ENCODE results near the gene ERICH3. TPM values are rescaled to one million over a fixed set of nuclear protein-coding genes. Genes with fewer than 3 reads are reported as not detected.

The ERICH3 gene
- total and polyA plus RNA-seq, 4 donors: 3.0 to 20.7 (median 11.2) TPM

DNA sequence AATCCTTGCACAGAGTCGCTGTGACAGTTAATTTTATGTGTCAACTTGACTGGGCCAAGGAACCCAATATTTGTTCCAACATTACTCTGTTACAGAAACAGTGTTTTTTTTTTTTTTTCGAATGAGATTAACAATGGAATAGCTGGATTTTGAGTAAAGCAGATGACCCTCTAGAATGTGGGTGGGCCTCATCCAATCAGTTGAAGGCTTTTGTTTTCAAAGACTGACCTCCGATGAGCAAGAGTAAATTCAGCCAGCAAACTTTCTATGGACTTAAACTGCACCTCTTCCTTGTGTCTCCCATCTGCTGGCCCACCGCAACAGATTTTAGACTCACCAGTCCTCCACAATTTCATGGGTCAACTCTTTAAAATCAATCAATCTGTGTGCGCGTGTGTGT, 42.2 kb upstream of the ERICH3 start:
- H3K27ac ChIP-seq (ENCODE audit: low read depth in 1 of 2, low read length in 1 of 2): no peak overlapping the region
- ATAC-seq (ENCODE audit: insufficient read depth, low FRiP score) (no peak), DNase-seq (no peak)
- peaks cover 16 to 26% (median 18%) of the 10 kb centered on the region in 4 donors for H3K36me3 ChIP-seq (ENCODE audit: control insufficient read depth in 4 of 4, insufficient read depth in 4 of 4, low read length in 4 of 4)
- TF ChIP-seq, protein P1, sequence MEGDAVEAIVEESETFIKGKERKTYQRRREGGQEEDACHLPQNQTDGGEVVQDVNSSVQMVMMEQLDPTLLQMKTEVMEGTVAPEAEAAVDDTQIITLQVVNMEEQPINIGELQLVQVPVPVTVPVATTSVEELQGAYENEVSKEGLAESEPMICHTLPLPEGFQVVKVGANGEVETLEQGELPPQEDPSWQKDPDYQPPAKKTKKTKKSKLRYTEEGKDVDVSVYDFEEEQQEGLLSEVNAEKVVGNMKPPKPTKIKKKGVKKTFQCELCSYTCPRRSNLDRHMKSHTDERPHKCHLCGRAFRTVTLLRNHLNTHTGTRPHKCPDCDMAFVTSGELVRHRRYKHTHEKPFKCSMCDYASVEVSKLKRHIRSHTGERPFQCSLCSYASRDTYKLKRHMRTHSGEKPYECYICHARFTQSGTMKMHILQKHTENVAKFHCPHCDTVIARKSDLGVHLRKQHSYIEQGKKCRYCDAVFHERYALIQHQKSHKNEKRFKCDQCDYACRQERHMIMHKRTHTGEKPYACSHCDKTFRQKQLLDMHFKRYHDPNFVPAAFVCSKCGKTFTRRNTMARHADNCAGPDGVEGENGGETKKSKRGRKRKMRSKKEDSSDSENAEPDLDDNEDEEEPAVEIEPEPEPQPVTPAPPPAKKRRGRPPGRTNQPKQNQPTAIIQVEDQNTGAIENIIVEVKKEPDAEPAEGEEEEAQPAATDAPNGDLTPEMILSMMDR (IDR thresholded peaks at IDR 0.05; ENCODE audit: control extremely low read depth, extremely low read depth): no peak
- no peak overlapping the region for H3K4me3 ChIP-seq
- H3K27me3 ChIP-seq (ENCODE audit: control insufficient read depth in 3 of 3, insufficient read depth in 3 of 3, low read length in 2 of 3): no peaks in the 10 kb centered on the region
- WGBS, 2 donors: 87 to 98% methylated on average over 6 of the region's 6 CpGs
- H3K9me3 ChIP-seq (ENCODE audit: control insufficient read depth in 4 of 4, insufficient read depth in 3 of 4, low read length in 3 of 4): no peaks in the 10 kb centered on the region
- H3K9ac ChIP-seq (ENCODE audit: insufficient read depth in 1 of 2, low read length in 2 of 2): no peak overlapping the region
- no peaks in the 10 kb centered on the region for H3K4me1 ChIP-seq (ENCODE audit: control insufficient read depth in 5 of 5, insufficient read depth in 5 of 5, low read length in 5 of 5)

DNA sequence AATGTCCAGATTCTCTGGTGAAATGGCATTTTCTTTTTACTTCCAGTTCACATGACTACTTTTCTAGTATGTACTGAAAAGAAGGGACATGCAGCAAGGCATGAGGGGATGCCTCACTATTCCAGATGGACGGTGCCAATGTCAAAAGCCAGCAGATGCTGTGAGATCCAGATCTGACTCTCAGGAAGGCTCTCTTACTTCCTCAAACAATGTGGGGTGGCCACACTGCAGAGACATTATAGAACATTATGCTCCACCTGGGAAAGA, 41.6 kb upstream of the ERICH3 start:
- H3K36me3 ChIP-seq (ENCODE audit: control insufficient read depth in 4 of 4, insufficient read depth in 4 of 4, low read length in 4 of 4): peaks cover 12 to 26% (median 16%) of the 10 kb centered on the region in 4 donors
- no peak overlapping the region for H3K27ac ChIP-seq (ENCODE audit: low read depth in 1 of 2, low read length in 1 of 2)
- TF ChIP-seq, protein P1 (IDR thresholded peaks at IDR 0.05; ENCODE audit: control extremely low read depth, extremely low read depth): no peak
- H3K4me3 ChIP-seq: no peak overlapping the region
- no peaks in the 10 kb centered on the region for H3K4me1 ChIP-seq (ENCODE audit: control insufficient read depth in 5 of 5, insufficient read depth in 5 of 5, low read length in 5 of 5)
- DNase-seq (no peak), ATAC-seq (ENCODE audit: insufficient read depth, low FRiP score) (no peak)
- H3K27me3 ChIP-seq (ENCODE audit: control insufficient read depth in 3 of 3, insufficient read depth in 3 of 3, low read length in 2 of 3): no peaks in the 10 kb centered on the region
- no peak overlapping the region for H3K9ac ChIP-seq (ENCODE audit: insufficient read depth in 1 of 2, low read length in 2 of 2)
- WGBS, 2 donors: 93 to 98% methylated on average over 1 of the region's 1 CpG
- H3K9me3 ChIP-seq (ENCODE audit: control insufficient read depth in 4 of 4, insufficient read depth in 3 of 4, low read length in 3 of 4): no peaks in the 10 kb centered on the region

DNA sequence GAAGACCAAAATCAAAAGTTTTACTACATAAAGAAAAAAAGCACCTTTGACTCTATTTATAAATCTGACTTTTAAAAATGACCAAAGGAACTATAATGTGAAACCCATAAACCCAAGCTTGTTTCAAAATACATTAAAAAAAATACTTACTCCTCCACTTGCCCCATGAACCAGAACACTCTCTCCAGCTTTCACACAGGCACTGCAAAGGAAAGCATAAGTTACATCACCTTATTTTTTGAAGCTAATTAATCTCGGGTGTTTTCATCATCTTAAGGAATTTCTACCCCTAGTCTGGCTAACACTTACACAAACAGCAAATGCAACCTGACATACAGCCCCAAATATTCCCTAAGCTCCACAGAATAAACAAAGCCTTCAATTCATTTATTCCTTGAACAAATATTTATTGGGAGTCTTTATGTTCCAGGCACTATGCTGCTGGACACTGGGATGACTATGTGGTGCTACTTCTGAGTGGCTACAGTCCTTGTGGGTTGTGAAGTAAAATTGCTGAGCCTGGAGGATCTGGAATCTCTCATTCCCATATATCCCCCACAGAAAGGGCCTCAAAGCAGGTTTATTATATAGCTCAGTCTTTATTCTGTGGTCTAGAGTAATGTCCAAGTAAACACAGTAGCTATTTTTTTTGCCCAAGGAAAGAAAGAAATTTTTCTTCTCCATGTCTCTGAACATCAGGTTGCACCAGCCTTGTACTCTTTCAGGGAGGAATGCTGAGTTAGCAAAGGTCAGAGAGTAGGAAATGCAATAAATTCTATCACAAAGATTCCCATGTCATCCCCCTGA, 41.0 kb upstream of the ERICH3 start:
- ATAC-seq (ENCODE audit: insufficient read depth, low FRiP score): no peak

More for the DNA sequence above, 41.0 kb upstream of the ERICH3 start:
- 79 to 82% methylated on average over 1 of the region's 1 CpG for WGBS, 2 donors
- DNase-seq: no peak
- TF ChIP-seq, protein P1 (IDR thresholded peaks at IDR 0.05; ENCODE audit: control extremely low read depth, extremely low read depth): no peak
- H3K36me3 ChIP-seq (ENCODE audit: control insufficient read depth in 4 of 4, insufficient read depth in 4 of 4, low read length in 4 of 4): peaks cover 10 to 26% (median 14%) of the 10 kb centered on the region in 4 donors
- no peaks in the 10 kb centered on the region for H3K27me3 ChIP-seq (ENCODE audit: control insufficient read depth in 3 of 3, insufficient read depth in 3 of 3, low read length in 2 of 3)
- H3K4me1 ChIP-seq (ENCODE audit: control insufficient read depth in 5 of 5, insufficient read depth in 5 of 5, low read length in 5 of 5): no peaks in the 10 kb centered on the region
- H3K4me3 ChIP-seq: no peak overlapping the region
- H3K9ac ChIP-seq (ENCODE audit: insufficient read depth in 1 of 2, low read length in 2 of 2): no peak overlapping the region
- no peak overlapping the region for H3K27ac ChIP-seq (ENCODE audit: low read depth in 1 of 2, low read length in 1 of 2)
- no peaks in the 10 kb centered on the region for H3K9me3 ChIP-seq (ENCODE audit: control insufficient read depth in 4 of 4, insufficient read depth in 3 of 4, low read length in 3 of 4)
